Glutamatergic neuron (in vitro differentiated cells): ENCODE data around the gene FCHO1. TPM values are rescaled to one million over a fixed set of nuclear protein-coding genes. Genes with fewer than 3 reads are reported as not detected.

Source experiments
- DNase-seq: peaks from one replicate; pipeline ENCODE4 v3.0.0; 2022
- H3K27ac Mint-ChIP-seq: one replicate; pipeline ENCODE4 v1.8.0; 2020; ENCODE audit warnings: mild to moderate bottlenecking, mixed read lengths, inconsistent platforms; ENCODE audit not compliant: unreplicated experiment
- H3K27me3 Mint-ChIP-seq: one replicate; pipeline ENCODE4 v1.8.0; 2020; ENCODE audit warnings: mild to moderate bottlenecking, moderate library complexity, mixed read lengths, inconsistent platforms; ENCODE audit not compliant: unreplicated experiment
- H3K36me3 Mint-ChIP-seq: one replicate; pipeline ENCODE4 v1.8.0; 2020; ENCODE audit warnings: mild to moderate bottlenecking, mixed read lengths, inconsistent platforms; ENCODE audit not compliant: unreplicated experiment
- H3K4me1 Mint-ChIP-seq: one replicate; pipeline ENCODE4 v1.8.0; 2020; ENCODE audit warnings: mild to moderate bottlenecking, low read depth, mixed read lengths, inconsistent platforms; ENCODE audit not compliant: unreplicated experiment
- H3K4me3 Mint-ChIP-seq: one replicate; pipeline ENCODE4 v1.8.0; 2020; ENCODE audit warnings: mild to moderate bottlenecking, mixed read lengths, inconsistent platforms; ENCODE audit not compliant: unreplicated experiment
- H3K9me3 Mint-ChIP-seq: one replicate; pipeline ENCODE4 v1.8.0; 2020; ENCODE audit warnings: mild to moderate bottlenecking, moderate library complexity, mixed read lengths, inconsistent platforms; ENCODE audit not compliant: unreplicated experiment
- CTCF ChIP-seq: fragments of 200-600 bp; sonication (generic); IDR thresholded peaks from one replicate; pipeline ENCODE4 v1.5.0; 2021; ENCODE audit not compliant: partially characterized antibody, unreplicated experiment
- total RNA-seq: library from RNA; stranded (reverse); fragmentation: NEBNext Ultra II Directional; extraction: Animal tissue kit (Norgen Biotek cat#: 25700); gene quantifications from one replicate; pipeline ENCODE4 v1.2.1, GENCODE V29; 2021; ENCODE audit not compliant: unreplicated experiment

The FCHO1 gene
- total RNA-seq, 1 donor from 2014 or later = 45.2 TPM

- Mint-ChIP-seq H3K36me3 (peaks cover 4% of the 10 kb centered on the region), H3K27me3 (peaks cover 15% of the 10 kb centered on the region), H3K4me3 (no peak overlapping the region), H3K4me1 (no peaks in the 10 kb centered on the region), H3K9me3 (peaks cover 6% of the 10 kb centered on the region), H3K27ac (no peak overlapping the region)
- no peak for DNase-seq
- no peak for TF ChIP-seq CTCF
Measured at GRCh38 chr19:17837972-17838371, 86.7 kb downstream of the FCHO1 start.

Other genes with a start within 250 kb of the FCHO1 start
- gene PGLS, start 239.8 kb upstream of the FCHO1 start, total RNA-seq = 66.0 TPM
- 74.5 TPM for gene COLGALT1, start 195.8 kb upstream of the FCHO1 start, total RNA-seq
- 79.7 TPM for gene UNC13A, start 63.1 kb upstream of the FCHO1 start, total RNA-seq
- 111 TPM for gene MAP1S, start 32.0 kb upstream of the FCHO1 start, total RNA-seq
- not detected for gene B3GNT3, start 43.7 kb downstream of the FCHO1 start, total RNA-seq
- gene INSL3, start 70.0 kb downstream of the FCHO1 start, total RNA-seq = not detected
- gene JAK3, start 96.5 kb downstream of the FCHO1 start, total RNA-seq = 1.3 TPM
- gene RPL18A, start 108.4 kb downstream of the FCHO1 start, total RNA-seq = 1,135 TPM
- gene SLC5A5, start 120.5 kb downstream of the FCHO1 start, total RNA-seq = 4.3 TPM
- gene CCDC124, start 181.5 kb downstream of the FCHO1 start, total RNA-seq = 87.9 TPM
- 91.1 TPM for gene KCNN1, start 215.6 kb downstream of the FCHO1 start, total RNA-seq